HG03575 (cell line): ENCODE results near the gene PIP4K2C.

ENCODE experiments used
- ATAC-seq: cut with Tn5 transposase; IDR thresholded peaks from one replicate; pipeline ENCODE4 v1.9.1; 2021; ENCODE audit not compliant: unreplicated experiment, insufficient number of reproducible peaks, low FRiP score; ENCODE audit errors: extremely low read depth

Gene PIP4K2C

DNA sequence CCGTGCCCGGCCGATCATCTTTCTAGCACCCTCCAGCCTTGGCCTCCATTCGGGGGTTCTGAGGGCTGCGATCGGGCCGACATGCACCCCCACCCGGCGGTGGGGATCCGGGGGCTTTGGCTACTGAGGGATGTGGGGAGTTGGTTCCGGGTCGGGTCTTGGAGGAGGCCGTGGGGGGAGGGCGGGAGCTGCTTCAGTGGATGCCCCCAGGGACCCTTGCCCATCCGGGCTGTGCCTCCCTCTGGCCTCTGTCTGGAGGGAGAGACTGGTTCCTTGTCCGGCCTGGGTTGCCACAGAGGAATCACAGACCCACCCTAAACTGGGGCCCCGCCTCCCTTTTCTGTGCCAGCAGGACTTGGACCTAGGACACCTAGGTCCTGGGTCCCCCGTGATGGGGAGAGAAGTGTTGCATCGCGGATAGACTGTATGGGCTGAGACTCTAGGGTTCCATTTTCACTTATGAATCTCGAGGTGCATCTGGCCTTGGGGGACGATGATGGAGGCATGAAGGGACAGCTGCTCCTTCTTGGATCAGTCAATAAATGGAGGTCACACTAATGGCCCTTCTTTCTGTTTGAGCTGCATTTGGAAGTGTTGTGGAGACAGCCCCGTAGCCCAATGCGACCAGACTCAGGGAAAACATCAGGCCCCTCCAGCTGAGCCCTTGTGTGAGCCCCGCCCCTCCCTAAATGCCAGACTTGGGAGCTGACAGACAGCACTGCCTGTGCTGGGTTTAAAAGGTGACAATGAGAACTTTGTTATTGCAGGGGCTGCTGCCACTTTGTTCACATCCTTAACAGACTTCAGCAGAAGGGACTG is 14.2 kb downstream of the PIP4K2C start:
- ATAC-seq = no peak

DNA sequence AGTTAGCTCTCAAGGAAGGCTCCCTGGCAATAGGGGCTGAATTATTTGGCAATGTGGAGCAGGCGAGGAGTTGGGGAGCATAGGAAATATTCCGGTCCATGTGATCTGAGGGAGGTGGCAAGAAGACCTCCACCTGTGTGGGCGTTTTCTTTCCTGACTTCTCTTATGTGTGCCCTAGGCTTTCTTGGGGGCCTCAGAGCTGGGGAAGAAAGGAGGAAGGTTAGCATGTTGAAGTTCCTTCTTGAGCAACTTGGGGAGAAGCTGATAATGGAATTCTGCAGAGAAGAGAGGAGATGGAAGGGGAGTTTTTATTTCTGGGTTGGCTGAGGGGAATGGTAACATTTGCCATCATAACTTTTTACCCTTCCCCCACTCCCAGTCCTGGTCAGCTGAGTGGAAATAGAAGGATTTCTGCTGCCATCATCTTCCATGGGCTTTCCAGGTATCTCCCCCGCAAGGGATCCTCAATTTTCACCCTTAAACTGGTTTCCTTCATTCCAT is 14.9 kb downstream of the PIP4K2C start:
- ATAC-seq = no peak

DNA sequence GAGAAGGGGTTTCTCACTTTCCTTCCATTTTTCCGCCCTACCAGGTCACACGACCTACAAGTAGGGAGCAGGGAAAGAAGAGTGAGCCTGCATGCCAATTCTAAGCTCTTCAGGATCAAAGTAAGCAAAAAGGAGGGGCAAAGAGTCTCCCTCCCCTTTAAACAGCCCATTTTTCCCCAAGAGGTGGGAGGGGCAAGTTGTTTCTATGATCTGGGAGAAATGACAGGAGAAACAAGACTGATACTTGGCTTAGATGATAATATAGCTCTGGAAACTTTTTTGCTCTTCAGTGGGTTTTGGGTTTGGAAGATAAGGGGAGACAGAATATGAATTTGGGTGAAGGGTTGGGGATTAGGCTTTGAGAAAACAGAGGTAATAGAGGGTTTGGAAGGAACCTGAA is 15.4 kb downstream of the PIP4K2C start:
- ATAC-seq = no peak

DNA sequence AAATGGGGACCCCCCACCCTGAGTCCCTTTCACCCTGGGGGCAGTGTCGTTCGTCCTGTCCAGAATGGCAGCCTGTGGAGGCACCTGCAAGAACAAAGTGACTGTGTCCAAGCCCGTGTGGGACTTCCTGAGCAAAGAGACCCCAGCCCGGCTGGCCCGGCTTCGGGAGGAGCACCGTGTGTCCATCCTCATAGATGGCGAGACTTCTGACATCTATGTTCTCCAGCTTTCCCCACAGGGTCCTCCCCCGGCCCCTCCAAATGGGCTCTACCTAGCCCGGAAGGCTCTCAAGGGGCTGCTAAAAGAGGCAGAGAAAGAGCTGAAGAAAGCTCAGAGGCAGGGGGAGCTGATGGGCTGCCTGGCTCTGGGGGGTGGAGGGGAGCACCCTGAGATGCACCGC is 15.8 kb downstream of the PIP4K2C start:
- no peak for ATAC-seq

DNA sequence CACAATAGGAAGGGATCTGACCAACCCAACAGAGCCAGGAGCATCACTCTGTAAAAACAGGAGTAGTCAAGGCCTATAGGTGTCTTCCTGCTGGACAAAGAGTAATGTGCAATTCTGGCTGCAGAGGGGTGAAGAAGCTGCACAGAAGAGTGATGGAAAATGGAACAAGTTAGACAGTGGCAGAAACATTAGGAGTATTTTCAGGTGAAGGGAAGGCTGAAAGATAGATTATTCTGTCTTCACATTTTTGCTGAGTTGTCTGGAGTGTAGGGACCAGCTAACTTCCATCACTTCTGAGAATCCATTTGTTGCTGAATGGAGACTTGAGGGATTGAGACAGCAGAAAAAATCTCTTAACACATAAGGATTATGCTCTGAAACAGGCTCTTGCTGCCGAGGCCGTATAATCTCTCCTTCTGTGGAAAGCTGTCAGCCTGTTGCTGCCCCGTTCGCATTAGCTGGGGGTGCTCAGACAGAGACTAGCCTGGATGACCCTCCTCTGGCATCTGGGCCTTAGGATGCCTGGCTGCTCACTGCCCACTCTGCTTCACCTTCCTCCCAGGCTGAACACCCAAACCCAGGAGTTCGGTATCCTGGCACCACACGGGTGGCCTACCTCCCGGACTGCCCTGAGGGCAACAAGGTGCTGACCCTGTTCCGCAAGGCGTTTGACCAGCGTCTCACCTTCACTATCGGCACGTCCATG is 17.1 kb downstream of the PIP4K2C start:
- ATAC-seq = no peak

DNA sequence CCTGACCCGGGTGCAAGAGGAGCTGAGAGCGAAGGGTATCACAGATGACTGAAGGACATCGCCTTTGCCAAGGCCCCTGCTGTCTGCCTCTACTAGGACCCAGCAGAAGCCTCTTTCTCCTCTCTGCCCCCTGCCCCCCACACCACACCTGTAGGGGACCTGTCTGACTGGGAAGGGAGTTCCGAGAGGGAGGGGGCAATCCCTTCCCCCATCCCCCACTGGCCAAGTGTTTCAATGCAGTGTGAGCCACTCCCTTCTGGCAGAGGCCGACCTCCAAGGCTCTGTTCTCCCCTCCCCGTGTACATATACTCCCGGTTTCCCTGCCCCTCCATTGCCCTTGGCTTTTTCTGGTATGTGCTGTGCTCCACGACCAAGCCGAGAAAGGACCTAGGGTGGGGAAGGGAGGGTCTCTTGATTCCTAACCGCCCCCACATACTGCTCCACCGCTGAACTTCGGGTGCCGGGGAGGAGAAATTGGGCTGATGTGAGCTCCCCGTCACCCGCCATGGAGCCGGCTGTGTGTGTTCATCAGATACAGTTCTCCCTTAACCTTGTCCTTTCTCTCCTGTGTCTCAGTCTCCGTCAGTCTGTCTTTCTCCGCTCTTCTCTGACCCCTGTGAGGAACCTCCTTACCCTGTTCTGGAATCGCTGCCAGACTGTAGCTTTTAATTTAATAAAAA is 18.2 kb downstream of the PIP4K2C start:
- no peak for ATAC-seq

DNA sequence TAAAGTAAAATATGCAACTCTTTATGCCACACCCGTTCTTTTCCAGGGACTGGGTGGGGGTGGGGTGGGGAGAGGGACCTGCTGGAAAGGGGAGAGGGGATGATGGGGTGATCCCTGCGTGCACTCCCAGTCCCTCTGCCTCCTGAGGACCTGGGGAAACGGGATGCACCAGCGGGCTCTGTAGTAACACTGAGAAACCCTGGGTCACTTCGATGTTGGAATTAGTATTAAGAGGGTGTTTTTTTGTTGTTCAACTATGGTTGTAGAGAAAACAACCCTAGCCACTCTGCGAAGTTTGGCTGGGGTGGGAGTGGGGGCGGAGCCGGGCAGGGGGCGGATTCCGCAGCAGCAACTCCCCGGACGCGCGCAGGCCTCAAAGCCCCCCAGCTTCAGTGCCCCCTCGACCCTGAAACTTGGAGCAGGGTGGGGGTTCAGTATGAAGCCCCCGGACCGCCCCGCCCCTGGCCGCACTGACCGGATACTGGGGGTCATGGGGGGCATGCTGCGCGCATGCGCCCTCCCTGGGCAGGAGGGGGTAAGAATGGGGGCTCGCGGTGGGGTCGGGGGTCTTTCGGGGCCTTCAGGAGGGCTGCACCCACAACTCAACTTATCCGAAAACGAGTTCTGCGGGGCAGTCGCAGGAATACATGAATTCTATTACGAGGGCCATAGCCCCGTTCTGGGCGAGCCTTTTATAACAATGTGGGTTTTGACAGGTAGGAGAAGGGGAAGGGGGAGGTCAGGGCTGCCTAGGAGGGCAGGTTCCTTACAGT is 19.0 kb downstream of the PIP4K2C start:
- no peak for ATAC-seq

DNA sequence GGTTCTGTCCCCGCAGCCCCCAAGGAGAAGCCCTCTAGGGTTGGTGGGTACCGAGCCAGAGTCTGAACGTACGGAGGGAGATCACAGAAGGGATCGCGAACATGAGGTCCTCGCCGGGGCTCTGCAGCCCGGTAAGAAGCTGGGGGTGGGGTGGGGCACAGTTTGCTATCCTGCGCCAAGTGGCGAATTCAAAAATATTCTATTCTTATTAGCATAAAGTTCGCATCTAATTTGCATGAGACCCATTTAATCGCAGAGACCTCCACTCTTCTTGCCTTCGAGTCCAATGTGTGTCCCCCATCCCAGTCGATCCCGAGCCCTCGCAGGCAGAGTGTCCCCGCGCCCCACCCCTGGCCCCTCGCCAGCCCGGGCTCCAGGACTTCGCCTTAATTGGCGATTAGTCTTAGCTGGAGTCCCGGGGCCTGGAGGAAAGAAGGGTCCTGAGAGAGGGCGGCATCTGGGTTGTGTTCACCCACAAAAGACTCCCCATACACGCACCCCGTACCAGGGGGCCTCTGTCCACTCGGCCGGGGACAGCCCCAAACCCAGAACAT is 19.6 kb downstream of the PIP4K2C start:
- no peak for ATAC-seq

DNA sequence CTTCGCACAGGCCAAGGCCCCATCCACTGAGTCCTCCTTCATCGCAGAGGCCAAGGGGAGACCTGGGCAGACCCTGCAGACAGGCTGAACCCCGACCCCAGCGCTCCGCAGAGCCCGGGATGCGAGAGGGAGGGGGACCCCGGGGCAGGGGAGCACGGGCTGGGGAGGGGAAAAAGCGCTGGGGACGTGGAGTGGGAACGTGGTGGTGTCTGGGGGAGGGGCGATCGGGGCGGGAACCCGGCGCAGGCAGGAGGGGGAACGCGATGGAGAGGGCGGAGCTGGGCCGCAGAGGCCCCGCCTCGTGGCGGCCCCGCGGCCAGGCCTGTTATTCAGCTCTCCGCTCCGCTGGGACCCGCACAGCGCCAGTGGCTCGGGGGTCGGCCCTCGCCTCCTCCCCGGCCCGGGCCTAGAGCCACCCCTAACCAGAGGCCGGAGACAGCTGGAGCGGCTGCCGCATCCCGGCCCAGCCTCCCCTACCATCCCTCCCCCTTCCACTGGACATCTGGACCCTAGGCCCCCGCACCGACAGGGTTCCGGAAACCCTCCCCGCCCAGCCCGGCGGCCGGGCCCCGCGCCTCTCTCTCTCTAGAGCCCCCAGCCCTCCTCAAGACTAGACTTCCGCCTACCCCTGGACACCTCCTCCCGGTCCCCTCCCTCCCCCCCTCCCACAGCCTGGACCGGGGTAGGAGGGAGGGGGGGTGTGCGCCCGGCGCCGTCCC is 20.3 kb downstream of the PIP4K2C start, which contains the start of gene ARHGEF25:
Gene ARHGEF25 (plus strand): TSS at position 328 of the 719 bp plus-strand sequence. CDS start 460 bp downstream, outside the sequence.
- no peak for ATAC-seq

DNA sequence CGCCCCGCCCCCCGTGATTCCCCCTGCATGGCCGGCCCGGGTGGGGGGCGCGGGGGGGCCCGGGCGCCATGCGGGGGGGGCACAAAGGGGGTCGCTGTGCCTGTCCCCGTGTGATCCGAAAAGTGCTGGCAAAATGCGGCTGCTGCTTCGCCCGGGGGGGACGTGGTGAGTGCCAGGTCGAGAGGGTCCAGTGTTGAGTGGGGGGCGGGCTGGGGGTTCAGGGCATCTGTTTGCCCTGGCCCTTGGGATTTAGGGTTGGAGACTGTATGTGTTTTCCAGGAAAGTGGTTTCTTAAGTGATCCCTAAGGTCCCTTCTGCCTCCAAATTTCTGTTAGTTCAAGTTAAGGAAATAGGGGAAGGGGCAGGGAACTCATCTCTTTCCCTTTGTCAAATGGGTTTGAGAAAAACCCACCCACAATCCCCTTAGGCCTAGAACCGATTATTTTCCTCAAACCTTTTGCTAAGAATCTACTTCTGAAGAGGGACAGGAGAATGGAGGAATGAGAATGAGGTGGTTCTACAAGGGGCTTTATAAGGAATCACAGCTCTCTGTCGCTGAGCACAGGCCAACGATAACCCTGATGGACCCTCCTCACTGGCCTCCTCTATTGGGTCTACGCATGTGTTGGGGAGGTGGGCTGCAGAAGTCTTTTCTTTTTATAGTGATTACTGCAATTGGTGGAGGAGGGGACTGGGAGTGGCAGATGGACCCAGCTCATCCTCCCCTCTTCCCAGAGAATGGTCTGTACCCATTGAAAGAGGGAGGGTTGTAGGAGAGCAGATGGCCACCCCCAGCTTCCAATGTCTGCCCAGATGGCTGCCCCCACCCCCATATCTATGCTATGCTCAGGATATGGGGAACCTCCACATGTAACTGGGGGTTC is 21.1 kb downstream of the PIP4K2C start:
- no peak for ATAC-seq

DNA sequence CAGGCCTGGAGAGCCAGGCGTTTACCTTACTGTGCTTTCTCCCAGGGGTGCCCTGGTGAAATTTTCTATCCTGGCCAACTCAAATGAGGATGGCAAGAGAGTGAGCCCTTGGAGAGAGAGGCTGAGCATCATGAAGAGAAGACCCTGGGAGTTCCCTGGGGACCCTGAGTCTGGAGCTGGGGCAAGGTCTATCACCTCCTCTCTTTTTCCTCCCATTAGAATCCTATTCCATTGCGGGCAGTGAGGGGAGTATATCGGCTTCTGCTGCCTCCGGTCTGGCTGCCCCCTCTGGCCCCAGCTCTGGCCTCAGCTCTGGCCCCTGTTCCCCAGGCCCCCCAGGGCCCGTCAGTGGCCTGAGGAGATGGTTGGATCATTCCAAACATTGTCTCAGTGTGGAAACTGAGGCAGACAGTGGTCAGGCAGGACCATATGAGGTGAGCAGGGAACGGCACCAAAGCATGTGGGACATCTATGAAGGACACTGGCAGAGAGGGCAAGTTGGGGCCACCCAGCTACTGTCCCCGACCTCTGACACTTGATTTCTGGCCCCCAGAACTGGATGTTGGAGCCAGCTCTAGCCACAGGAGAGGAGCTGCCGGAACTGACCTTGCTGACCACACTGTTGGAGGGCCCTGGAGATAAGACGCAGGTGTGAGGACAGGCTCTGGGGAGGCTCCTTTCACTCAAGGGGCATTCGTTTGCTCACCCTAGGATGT is 21.9 kb downstream of the PIP4K2C start:
- no peak for ATAC-seq

DNA sequence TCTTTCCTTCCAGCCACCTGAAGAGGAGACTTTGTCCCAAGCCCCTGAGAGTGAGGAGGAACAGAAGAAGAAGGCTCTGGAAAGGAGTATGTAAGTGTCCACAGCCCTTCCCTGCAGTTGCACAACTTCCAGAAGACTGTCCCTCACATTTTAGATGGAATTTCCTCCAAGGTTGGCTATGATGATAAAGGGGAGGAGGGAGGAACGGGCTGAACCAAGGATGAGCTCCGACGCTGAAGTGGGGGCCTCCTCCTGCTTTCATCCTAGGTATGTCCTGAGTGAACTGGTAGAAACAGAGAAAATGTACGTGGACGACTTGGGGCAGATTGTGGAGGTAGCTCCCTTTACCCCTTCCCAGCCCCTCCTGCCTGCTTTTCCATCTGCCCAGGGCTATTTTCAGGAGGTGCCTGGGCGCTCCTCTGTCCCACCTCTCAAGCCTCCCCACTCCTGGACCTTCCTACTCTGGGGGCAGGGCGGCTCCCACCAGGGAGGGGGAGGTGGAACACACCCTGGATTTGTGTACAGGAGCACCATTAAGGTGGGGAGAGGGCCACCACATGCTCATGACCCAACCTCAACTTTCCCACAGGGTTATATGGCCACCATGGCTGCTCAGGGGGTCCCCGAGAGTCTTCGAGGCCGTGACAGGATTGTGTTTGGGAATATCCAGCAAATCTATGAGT is 22.6 kb downstream of the PIP4K2C start:
- no peak for ATAC-seq

DNA sequence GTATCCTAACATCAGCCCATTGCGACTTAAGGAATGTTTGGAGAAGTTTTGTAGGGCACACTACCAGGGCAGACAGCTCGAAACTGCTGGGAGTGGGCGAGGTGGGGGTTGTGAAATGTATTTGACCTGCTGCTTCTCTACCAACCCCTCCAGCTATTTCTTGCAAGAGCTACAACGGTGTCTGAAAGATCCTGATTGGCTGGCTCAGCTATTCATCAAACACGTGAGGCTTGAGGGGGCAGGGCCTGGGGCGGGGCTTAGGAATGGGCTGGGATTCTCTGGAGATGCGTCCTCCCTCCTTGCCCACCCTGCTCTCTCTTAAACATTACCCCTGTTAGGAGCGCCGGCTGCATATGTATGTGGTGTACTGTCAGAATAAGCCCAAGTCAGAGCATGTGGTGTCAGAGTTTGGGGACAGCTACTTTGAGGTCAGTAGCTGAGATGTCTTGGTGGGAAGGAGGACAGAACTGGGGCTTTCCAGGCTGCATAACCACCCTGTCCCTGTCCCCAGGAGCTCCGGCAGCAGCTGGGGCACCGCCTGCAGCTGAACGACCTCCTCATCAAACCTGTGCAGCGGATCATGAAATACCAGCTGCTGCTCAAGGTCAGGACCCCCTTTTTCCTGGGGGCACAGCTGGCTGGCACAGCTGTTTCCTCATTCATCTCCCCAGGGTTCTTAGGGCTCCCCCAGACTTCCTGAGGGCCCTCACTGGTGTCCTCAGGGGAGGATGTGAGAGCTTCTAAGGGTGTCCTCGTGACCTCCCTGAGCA is 23.4 kb downstream of the PIP4K2C start:
- ATAC-seq = no peak

DNA sequence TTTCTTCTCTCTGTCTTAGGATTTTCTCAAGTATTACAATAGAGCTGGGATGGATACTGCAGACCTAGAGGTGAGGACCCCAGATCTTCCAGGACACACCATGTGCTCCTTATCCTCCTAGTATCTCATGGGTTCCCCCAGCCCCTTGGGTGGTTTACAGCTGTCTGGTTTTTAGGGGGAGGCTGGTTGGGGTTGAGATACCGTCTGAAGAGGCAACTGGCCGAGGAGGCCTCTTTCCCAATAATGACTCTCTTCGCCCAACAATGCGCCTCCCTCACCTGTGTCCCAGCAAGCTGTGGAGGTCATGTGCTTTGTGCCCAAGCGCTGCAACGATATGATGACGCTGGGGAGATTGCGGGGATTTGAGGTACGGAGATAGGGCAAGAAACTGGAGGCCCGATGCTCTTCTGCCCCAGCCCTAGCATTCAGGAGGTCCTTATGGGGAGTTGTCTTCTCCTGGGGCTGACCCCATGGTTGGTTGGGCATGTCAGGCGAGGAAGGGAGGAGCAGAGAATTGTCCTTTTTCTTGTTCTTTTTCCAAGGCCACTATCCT is 24.0 kb downstream of the PIP4K2C start:
- ATAC-seq = no peak

DNA sequence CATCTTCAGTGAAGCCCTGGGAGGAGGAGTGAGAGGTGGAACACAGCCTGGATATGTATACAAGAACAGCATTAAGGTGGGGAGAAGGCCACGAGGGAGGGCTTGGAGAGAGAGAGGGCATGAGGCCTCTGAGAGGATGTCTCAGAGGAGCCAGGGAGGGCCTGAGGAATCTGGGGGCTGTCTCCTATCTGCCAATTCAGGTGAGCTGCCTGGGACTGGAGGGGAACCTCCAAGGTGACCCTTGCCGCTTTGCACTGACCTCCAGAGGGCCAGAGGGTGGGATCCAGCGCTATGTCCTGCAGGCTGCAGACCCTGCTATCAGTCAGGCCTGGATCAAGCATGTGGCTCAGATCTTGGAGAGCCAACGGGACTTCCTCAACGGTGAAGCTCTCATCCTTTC is 24.6 kb downstream of the PIP4K2C start:
- no peak for ATAC-seq
